ENCODE data around the gene CPTP.

CPTP gene

GRCh38 chr1:1349256-1350012 lies 24.8 kb downstream of the CPTP start, which contains the start of gene DVL1:
DVL1 (minus strand) TSS chr1:1349418; CDS start chr1:1349065, 353 bp downstream.
- DNase-seq (ENCODE audit: low spot score) = peak; percentile 82

DNA sequence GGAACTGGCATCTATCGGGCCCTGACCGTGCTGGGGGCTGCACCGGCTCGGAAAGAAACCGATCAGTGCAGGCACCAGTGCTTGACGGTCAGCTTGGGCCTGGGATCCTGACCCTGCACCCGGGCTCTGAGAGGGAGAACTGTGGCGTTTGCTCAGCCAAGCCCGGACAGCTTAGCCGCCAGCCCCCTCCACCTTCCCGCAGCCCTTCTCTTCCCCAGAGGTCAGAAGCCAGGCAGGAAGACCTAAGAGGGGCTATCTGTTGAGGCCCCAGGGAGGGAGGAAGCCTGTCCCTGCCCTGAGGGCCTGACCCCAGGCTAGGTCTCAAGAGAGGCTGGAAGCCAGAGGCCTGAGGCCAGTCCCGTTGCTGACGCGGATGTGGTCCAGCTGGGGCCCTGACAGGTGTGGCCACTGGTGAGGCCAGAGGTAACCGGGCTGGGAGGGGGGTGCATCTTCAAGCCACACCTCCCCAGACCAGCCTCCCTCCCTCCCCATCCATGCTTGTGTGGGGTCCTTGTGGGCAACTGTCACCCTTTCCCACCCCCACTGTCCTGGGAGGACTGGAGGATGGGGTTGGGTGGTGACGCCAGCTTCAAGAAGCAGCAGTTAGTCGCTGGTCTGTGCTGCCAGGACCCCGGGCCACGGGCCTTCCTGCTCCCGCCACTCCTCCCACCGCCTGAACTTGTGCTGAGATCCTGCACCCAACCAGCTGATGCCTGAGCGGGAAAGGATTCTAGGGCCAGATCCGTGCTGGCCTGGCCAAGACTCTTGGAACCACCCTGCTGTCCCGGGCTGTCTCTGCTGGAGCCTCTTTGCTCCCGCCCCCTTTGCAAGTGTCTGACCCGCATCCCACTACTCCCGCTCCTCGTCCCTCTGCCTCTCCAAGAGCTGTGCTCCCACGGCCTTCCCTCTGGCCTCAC lies 27.2 kb downstream of the CPTP start:
- peak; percentile 59 for DNase-seq (ENCODE audit: low spot score)

GRCh38 chr1:1352786-1353388 lies 28.3 kb downstream of the CPTP start:
- DNase-seq (ENCODE audit: low spot score) = no peak

- no peak for DNase-seq (ENCODE audit: low spot score)
Measured at GRCh38 chr1:1353389-1354151, 29.0 kb downstream of the CPTP start.

GRCh38 chr1:1354271-1355247 lies 30.0 kb downstream of the CPTP start:
- no peak for DNase-seq (ENCODE audit: low spot score)

DNA sequence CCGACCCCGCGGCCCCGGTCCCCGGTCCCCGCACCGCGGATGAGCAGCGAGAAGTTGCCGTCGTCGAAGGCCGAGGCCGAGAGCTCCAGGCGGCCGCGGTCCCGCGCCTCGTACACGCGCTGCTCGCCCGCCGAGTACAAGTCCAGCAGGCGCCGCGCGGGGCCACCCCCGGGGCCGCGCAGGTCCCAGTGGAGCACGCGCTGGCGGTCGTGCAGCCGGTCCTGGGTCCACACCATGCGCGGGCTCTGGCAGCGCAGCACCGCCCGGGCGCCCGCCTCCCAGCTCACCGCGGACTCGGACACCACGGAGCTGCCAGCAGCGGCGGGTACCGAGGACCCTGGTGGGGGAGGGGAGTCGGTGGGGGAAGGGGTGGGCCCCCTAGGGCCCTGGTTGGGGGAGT lies 30.8 kb downstream of the CPTP start:
- DNase-seq (ENCODE audit: low spot score) = peak; percentile 65

- no peak for DNase-seq (ENCODE audit: low spot score)
Measured at GRCh38 chr1:1356166-1356795, 31.7 kb downstream of the CPTP start.

DNA sequence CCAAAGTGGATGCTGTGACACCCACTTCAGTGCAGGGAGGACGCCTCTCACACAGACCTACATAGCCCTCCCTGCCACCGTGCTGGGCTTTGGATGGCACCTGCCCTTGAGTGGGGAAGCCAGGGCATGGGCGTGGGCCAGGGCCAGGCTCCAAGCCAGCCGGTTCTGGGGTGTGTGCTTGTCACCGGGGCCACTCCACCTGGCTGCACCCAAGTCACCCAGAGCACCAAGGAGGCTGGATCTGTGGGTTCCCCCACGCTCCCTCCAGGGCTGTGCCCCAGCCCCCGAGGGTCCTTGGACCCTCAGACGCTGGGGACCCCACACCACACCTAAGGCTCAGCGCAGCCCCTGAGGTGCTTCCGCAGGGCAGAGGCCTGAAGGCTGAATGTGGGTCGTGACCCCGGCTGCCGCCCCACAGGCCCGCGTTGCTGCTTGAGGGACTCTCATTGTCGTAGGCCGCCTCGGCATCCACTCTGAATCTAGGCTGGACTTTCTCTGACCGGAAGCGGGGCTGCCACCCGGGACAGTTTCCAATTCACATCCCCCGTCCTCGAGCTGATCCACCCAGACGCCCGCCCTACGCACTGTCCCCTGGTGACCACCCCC lies 32.3 kb downstream of the CPTP start:
- DNase-seq (ENCODE audit: low spot score) = no peak

GRCh38 chr1:1357871-1358432 lies 33.4 kb downstream of the CPTP start:
- DNase-seq (ENCODE audit: low spot score) = peak; percentile 73

DNA sequence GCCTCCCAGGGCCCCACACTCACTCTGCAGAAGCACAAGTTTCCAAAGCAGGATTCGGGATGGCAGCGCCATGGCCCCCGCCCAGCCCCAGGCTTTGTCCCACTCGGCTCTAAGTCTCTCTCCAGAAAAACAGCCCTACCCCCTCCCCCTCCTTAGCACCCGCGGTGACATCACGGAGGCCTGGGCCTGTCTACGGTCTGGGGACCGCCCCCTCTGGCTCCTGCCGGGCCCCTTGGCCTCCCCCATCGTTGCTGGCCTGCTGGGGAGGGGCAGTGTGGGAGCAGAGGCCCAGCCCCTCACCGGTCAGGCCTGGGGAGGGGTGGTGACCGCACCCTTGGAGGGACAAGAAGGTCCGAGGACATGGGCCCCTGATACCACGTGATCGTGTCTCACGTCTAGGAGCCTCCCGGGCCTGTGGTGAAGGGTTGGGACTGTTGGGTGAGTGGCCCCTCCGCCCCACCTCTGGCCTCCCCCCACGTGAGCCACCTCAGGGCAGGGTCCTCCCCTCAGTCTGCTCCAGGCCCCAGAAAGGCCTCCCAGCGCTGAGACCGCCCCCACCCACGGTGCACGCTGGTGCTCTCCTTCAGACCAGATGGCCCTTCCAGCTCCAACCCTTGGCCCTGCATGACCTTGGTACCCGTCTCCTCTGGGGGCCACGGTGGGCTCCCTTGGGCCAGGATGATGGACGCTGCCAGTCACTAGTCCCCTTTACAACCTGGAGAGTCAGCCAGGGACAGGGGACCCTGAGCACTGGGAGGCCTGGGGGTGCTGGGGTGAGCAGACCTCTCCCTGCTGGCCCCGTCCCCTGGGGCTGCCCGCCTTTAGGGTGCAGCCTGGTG lies 34.0 kb downstream of the CPTP start, which contains the start of gene MXRA8:
Gene MXRA8, minus strand, starts transcription at position 123 of the 839 bp plus-strand sequence. Its CDS starts 51 bp downstream, at position 72.
- peak; percentile 92 for DNase-seq (ENCODE audit: low spot score)

- DNase-seq (ENCODE audit: low spot score) = peak; percentile 85
Measured at GRCh38 chr1:1359308-1359663, 34.7 kb downstream of the CPTP start.

GRCh38 chr1:1359664-1360468 lies 35.3 kb downstream of the CPTP start:
- DNase-seq (ENCODE audit: low spot score) = peak; percentile 66

- peak; percentile 97 for DNase-seq (ENCODE audit: low spot score)
Measured at GRCh38 chr1:1360506-1361169, 36.0 kb downstream of the CPTP start.

DNA sequence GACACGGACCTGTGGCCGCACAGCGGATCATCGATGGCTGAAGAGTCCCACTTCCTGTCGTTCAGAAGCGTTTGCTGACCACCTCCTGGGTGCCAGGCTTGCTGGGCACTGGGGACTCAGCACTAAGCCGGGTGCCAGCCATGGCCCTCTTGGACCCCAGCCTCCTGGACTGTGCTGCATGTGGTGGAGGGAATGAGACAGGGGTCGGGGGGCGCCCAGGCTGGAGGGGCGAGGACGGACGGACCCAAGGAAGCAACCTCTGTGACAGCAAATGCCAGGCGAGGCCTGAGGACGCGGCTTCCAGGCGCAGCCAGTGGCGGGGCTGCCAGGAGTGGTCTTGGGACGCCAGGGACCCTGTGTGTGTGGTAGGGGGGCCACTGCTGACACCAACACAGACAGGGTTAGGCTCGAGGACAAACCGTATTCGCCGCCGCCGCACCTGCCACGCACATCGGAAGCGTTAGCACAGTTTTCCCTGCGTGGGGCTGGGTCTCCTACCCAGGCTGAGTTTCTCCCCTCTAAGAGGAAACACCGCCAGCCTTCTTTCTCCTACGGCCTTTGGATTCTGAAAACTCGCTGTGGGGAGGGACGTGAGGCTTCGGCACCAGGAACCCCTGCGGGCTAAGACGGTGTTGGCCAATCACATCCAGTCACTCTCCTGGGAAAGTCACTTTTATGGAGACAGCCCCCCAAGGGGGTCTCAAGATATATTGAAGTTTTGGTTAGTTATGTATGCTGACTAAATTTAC lies 36.8 kb downstream of the CPTP start:
- no peak for DNase-seq (ENCODE audit: low spot score)

GRCh38 chr1:1361982-1362423 lies 37.4 kb downstream of the CPTP start:
- peak; percentile 86 for DNase-seq (ENCODE audit: low spot score)

DNA sequence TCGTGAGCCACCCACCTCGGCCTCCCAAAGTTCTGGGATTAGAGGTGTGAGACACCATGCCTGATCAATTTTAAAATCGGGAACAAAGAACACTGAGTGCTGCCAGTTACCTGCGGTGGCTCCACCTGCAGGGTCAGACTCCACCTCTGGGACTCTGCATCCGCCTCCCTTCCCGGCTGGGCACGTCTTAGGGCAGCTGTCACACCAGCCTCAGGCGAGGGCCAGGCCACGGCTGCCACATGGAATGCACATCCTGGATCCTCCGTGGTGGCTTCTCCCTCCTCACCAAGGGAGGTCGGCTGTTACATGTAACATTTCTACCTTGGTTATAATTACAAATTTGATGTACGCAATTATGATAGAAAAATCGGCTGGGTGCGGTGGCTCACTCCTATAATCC lies 39.7 kb downstream of the CPTP start:
- no peak for DNase-seq (ENCODE audit: low spot score)

All from hepatic stellate cell (primary cell).